HG03575 (cell line): ENCODE data around the gene CDK5RAP3.
"Not testable (repeated sequence)": the region's sequence is repeated elsewhere in the genome, so short reads cannot be mapped to it uniquely, and the experiment has no call there.

ENCODE experiments used
- ATAC-seq: cut with Tn5 transposase; IDR thresholded peaks from one replicate; pipeline ENCODE4 v1.9.1; 2021; ENCODE audit not compliant: unreplicated experiment, insufficient number of reproducible peaks, low FRiP score; ENCODE audit errors: extremely low read depth

CDK5RAP3 gene

DNA sequence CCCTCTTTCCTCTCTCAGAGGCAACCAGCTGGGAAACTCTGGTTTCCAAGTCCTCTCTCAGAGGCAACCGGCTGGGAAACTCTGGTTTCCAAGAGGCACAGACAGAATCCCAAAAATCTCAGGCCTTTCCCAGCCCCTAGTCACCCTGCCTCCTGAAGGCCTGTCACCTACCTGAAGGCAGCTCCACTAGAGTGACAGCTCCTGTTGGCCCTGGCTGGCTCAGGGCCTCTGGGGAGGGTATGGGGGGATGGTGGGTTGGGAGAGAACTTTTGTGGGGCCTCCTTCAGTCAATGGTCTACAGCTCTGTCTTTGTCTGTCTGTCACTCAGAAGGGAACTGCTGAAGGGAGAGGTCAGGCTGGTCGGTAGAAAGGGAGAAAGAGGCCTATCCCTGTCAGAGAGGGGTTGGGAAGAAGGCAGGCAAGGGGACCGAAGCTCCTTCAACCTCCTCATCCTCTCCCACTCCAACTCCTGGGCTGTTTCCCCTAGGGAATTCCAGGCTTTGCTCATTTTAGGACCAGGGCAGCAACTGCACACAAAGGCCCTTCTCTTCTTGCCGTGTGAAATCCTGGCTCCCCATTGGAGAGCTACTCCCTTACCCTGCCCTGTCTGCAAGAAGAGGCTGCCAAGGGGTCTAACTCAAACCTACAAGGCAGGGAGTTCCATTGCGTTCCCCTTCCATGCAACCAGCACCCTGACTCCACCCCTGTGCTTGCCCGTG is 43.1 kb downstream of the CDK5RAP3 start:
- no peak for ATAC-seq

DNA sequence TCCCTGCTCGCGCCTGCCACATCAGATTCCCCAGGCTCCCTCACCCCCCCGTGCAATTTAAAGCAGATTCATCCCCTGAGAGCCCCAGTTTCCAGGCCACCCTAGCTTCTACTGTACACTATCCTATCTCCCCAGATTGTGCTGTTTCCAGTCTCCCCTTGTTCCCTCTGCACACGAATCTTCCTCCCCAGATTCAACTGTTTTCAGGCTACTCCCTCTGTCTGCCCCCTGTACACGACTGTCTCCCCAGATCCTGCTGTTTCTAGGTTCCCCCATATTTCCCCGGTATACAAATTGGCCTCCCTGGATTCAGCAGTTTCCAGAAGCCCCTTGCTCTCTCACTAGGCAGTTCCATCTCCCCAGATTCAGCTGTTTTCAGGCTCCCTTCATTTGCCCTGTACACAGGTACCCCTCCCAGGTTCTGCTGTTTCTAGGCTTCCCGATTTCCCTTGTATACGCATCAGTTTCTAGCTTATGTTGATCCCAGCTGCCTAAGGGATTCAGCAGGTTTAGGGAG is 43.7 kb downstream of the CDK5RAP3 start:
- ATAC-seq = no peak

DNA sequence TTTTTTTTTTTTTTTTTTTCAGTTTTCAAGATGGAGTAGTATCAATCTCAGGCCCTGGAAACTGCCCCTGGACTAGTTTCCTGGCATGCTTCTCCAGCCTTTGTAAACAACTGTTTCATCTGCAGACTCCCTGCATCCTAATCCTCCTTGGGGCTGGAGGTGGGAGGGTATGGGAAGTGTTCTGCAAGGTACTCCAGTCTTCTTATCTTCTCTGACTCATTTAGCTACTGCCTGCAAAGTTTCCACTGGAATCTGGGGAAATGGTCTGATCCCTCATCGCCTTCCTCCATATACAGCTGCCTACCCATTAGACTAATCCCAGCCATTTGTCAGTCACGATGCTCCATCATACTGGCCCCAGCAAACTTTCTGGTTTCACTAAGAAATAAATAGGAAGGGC is 45.2 kb downstream of the CDK5RAP3 start:
- no peak for ATAC-seq

DNA sequence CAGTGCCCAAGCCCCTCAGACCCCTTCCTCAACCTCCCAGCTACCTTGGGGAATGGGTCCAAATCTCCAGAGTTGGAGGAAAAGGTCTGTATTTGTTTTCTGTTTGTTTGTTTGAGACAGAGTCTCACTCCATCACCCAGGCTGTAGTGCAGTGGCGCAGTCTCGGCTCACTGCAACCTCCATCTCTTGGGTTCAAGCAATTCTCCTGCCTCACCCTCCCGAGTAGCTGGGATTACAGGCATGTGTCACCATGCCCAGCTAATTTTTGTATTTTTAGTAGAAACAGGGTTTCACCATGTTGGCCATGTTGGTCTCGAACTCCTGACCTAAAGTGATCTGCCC is 46.9 kb downstream of the CDK5RAP3 start:
- not testable (repeated sequence) for ATAC-seq

DNA sequence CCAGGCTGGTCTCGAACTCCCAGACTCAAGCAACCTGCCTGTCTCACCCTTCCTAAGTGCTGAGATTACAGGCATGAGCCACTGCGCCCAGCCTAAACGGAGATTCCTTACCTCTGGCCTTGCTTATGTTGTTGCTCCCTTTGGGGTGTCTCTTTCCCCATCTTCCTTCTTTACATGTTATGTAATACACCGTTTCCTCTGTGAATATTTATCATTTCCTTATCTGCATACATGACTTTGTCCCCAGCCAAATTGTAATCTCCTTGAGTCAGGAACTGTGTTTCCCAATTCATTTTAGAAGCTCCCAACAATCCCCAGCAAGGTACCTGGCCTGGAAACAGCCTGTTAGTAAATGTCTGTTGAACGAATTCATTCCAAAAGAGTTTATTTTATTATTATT is 51.0 kb downstream of the CDK5RAP3 start:
- ATAC-seq = no peak

DNA sequence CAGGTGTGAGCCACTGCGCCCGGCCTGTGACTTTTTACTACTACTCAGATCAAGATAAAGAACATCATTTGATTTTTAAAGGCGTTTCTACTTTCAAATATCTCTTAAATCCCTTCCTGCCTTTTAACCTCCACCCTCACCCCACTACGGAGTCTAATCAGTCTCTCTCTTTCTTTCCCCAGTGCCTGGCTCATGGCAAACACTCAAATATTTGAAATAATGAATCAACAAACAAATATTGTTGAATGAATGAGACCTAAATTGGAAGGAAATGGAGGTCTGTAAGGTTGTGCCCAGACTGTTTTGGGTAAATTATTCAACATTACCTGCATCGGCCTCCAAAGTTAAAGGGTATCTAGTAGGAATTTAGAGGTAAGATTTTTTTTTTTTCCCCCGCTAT is 52.0 kb downstream of the CDK5RAP3 start:
- no peak for ATAC-seq

DNA sequence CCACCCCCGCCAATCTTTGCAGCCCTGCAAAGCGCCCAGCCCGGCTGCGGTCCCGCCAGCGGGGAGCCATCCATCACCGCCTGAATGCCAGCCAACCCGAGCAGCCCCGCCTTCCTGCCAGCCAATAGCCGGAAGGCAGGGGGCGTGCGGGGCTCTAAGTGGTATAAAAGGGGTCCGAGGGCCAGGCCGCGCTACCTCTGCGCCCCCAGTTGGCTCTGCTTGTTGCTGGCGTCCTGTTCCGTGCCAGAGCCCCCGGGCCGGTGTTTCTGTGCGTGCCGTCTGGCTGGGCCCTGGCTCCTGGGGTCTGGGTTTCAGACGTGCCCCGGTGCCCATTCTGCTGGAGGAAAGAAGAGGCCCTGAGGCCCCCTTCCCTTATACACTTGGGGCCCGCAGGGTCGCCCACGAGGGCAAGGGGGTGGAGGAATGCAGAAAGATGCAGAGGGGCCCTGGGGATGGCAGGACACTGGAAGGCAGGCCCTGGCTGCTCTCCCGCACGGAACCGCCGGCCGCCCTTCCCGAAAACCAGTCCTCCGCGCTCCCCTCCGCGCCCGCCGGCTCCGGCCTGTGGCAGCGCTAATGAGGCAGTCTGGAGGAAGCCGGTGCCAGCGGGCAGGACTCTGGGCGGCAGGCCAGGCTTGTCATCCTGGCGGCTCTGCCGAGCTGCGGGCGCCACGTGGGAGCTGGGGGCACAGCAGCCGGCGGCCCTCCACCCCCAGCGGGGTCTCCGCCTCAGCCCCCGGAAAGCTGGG is 52.7 kb downstream of the CDK5RAP3 start:
- no peak for ATAC-seq

DNA sequence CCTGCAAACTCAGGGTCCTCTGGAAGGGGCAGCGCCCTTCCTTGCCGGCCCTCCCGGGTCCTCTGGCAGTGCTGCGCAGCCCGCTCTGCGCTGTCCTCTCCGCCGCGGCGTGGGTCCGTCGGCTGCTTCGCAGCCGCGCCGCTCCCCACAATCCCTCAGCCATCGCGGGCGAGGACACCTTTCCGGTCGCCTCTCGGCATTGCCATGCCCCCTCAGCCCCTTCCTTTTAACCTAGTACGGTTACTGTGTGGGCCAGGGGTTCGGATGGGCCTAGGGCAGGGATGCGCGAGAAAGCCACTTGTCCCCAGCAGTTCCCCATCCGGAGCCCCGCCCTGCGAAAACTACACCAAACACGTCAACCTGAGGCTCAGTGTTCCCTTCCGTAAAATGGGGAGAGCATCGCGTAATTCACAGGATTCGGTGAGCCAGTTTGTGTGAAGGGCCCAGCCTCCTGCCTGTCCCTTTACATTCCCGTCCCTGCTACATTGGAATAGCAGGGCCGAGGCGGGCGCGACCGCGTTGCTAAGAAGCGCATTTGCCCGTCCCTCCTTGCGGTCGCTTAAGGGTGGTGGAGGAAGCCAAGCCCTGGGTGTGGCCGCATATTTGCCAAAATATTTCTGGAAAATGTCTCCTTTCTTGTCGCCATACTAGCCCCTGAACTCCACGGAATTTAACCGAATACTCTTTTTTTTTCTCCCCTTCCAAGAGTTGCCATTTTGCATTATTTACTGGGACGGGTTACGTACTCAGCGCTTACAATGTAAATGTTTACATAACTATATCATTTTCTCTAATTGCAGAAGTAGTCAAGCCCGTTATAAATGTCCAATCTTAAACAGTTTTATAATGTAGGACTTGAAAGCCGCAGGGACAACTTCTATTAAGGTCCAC is 53.5 kb downstream of the CDK5RAP3 start:
- no peak for ATAC-seq

DNA sequence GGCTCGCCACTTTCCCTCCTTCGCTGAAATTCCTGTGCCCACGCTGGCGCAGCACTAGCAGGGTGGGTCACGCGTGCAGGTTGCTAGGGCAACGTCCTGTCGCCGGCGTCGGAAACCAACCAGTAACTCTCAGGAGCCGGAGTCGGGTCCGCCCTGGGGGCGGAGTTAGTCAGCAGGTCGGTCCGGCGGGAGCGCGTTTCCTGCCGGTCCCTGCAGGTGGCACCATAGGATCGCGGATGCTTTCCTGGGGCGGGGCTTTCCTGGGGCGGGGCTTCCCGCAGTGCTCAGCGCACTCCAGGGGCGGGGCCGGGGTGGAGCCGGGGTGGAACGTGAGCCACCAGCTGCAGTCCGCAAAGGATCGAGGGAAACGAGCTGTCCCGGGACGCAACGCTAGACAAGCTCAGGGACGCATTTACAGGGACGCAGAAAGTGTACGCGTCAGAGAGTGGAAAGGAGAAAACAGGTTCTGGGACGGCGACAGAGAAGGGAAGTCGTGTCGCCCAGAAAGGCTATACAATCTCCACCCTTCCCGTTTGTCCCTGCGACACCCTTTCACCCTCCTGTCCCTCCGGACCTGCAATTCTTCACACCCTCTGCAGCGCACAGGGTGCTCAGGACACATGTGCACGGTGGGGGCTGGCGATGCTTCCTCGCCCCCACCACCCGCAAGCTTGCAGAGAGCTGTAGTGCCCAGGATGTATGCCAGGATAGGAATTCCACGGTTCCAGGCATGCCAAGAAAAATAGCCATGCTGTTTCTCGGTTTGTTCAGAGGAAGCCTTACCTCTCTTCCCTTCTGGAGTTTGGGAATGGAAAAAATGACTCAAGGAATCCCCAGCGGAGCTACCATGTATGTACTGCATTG is 54.4 kb downstream of the CDK5RAP3 start:
- no peak for ATAC-seq

DNA sequence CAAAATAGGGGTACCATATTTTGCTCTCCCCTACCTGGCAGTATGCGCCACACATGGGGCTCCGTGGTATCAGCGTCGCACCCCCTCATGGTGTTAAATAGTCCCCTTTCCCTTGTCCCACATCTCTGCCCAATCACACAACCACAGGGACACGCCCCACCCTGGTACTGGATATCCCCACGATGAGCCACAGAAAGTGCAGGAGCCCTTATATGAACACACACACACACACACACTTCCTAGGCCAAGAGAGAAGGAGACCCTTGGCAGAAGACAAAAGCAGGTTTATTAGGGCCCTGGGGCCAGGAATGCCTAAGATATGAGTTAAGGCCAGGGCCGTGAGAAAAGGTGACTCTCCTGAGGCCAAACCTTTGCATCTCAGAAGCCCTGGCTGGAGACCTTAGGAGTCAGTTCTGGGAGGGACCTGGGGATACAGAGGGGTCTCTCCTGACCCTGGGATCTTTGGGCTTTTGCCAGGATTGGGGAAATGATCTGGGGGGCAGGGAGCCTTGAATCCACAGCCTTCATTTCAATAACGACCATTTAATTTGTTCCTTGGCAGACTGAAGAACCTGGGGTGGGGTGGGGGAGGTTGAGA is 55.1 kb downstream of the CDK5RAP3 start:
- ATAC-seq = no peak

DNA sequence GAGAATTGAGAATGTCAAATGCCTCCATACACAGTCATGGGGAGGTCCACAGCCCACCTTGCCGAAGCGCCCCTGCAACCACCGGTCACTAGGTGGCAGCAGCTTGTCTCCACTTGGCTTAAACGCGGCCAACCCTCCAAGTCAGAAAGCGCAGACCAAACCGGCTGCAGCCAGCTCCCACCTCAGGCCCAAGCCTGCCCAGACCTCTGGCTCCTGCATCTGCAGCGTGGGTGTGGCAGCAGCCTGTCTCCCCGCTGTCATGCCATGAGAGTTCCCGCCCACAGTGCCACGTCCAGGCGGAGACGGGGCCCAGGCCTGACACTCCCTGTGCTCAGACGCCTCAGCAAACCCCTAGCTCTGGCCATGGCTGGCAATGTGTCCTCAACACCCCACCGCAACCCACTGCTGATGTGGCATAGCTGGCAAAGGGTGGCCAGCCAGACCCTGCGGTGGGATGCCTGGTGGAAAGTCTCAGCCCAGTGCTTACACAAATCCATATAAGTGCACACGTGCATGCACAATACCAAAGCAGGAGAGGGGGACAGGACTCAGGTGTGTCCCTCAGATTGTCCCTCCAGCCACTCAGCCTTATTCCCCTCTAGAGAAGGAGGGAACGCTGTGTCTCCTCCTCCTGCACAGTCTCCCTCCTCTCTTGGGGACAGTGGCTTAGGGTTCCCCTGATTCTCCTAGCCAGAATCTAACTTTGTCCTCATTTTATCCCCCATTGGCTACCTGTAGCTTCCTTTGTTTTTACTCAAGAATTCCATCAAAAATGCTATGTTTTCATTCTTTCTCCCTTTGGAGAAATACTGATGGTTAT is 55.8 kb downstream of the CDK5RAP3 start:
- no peak for ATAC-seq

DNA sequence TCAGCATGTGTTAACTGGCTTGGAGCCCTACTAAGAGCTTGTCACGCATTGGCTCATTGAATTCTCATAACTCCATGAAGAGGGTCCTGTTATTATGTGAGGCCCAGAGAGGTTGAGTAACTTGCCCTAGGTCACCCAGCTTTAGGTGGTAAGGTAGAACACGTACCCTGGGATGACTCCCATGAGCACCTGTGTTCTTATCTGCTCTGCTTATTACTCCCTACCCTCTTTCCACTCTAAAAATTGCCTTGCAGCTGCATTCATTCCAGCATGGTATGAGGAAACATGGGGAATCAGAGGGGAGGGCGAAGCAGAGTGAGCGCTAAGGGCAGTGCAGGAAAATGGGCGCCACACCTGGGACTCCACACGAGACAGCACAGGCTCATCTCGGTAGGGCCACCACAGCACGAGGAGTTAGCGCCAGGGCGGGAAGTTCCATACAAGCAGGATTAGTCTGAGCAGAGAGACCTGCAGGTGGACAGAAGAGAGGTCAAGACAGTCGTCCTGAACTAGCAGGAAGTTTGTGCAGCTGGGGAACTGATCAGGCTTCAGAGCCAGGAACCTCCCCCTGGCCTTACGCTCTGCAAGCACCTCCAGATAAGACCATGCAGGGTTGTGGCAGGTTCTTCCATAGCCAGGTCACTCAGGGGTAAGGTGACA is 56.5 kb downstream of the CDK5RAP3 start:
- no peak for ATAC-seq

DNA sequence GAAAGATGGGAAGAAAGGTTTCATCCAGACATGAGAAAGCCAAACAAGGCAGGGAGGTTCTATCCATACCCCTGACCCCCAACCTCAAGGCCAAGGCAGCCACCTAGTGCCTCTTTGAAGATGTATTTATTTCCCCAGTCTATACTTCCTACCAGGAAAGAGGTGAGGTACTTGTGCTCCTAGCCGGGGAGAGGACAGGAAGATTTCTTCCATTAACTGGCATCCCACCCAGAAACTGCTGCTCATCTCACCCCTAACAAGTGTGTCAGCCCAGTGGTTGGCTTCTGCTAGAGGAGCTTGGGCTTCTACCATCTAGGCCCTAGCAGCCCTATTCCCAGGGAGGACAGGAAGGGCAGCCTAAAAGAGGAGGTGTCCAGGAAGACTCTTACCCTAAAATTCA is 57.8 kb downstream of the CDK5RAP3 start:
- ATAC-seq = no peak

DNA sequence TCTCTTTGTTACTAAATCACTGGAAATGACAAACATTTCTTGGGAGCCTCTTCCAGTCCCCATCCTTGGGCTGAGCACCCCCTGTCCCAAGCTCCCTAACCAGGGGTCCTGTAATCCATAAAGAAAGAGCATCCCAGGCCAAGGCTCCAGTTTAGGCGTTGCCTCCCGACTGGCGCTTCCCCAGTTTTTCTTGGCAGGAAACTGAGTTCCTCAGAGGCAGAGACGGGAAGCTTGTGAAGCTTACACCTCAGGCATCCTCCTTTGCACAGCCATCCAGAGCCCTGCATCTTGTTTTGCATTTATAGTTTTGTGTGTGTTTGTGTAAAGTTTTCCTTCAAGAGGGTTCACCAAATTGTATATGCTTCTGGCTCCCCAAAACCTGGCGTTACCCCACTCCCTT is 59.6 kb downstream of the CDK5RAP3 start:
- ATAC-seq = no peak
